ENCODE results near the gene CNIH2. TPM values are rescaled to one million over a fixed set of nuclear protein-coding genes. Genes with fewer than 3 reads are reported as not detected.

CNIH2 gene
- total RNA-seq, 1 donor = 1.1 TPM

DNA sequence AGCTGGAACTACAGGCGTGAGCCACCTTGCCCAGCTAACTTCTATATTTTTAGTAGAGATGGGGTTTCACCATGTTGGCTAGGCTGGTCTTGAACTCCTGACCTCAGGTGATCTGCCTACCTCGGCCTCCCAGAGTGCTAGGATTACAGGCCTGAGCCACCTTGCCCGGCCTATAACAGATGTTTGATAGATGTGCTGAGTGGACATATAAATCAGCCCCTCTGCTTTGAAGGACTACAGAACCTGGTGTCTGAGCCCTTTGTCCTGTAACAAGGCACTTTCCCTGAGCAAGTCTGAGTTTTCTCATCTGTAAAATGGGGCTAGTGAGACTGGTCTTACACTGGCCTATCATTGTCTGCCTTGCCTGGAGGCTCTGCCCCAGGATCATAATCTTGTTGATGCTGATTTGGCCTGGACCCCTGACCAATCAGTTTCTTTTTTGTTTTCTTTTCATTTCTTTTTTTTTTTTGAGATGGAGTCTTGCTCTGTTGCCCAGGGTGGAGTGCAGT is 51.2 kb downstream of the CNIH2 start:
- TF ChIP-seq CTCF (IDR thresholded peaks at IDR 0.05; ENCODE audit: insufficient read depth, low read length) = no peak
- no peak overlapping the region for H3K4me3 ChIP-seq (ENCODE audit: low read depth, low read length)
- no peak for DNase-seq (ENCODE audit: low read depth)

DNA sequence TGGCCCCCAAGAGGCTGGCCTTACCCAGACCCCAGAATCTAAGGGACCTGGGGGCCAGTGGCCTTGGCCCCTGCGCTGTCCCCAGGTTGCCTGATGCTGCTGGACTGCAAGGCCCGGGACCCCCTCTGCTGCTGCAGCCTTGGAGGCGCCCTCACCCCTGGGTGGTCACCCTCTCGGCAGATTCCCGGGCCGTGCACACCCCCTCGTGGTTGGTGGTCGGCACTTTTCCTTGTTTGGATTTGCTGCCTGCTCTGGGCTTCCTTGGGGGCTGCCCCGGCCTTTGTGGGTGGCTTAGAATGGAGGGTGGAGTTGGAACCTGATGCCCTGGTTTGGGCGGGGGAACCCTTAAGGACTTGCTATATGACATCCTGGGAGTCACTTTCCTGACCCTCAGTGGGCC is 53.0 kb downstream of the CNIH2 start:
- no peak overlapping the region for H3K4me3 ChIP-seq (ENCODE audit: low read depth, low read length)
- TF ChIP-seq CTCF (IDR thresholded peaks at IDR 0.05; ENCODE audit: insufficient read depth, low read length) = no peak
- no peak for DNase-seq (ENCODE audit: low read depth)

- H3K4me3 ChIP-seq (ENCODE audit: low read depth, low read length) = no peak overlapping the region
- TF ChIP-seq CTCF (IDR thresholded peaks at IDR 0.05; ENCODE audit: insufficient read depth, low read length) = no peak
- DNase-seq (ENCODE audit: low read depth) = no peak
These were observed 53.8 kb downstream of the CNIH2 start for GRCh38 chr11:66331542-66332370.

DNA sequence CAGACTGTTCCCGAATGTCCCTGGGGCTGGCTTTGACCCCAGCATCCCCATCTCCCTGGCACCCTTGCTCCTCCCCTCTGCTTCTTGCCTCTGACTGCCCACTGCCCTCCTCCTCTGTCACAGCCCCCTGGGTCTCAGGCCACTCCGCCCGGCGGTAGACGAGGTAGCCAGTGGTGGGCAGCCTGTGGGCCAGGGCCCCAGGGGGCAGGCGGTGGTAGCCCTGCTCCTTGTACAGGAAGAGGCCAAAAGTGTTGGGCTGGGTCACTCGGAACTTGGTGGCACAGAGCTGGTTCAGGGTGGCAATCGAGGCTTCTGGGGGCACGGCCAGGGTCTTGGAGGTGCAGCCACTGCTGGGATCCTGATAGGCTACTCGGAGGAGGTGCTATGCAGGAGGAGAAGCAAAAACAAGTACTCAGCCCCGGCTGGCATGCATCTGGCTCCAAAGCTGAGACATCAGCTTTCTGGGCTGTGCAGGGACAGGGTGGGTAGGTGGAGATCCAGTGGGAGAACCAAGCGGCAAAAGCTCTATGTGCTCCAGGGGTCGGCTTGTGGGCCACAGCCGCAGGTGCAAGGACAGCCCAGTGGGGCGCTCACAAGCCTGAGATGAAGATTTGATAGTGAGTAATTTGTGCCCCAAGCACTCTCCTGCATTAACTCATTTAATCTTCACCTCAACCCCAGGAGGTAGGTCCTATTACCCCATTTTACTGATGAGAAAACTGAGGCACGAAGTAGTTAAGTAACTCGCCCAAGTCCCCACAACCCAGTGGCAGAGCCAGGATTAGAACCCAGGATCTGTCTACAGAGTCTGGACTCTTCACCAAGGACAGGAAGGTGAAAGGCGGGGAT is 54.6 kb downstream of the CNIH2 start:
- H3K4me3 ChIP-seq (ENCODE audit: low read depth, low read length) = no peak overlapping the region
- TF ChIP-seq CTCF (IDR thresholded peaks at IDR 0.05; ENCODE audit: insufficient read depth, low read length) = no peak
- no peak for DNase-seq (ENCODE audit: low read depth)

GRCh38 chr11:66333220-66333877 is 55.4 kb downstream of the CNIH2 start:
- no peak for DNase-seq (ENCODE audit: low read depth)
- no peak for TF ChIP-seq CTCF (IDR thresholded peaks at IDR 0.05; ENCODE audit: insufficient read depth, low read length)
- H3K4me3 ChIP-seq (ENCODE audit: low read depth, low read length) = no peak overlapping the region

Other genes starting within 250 kb of the CNIH2 start
- gene GAL3ST3, start 229.0 kb upstream of the CNIH2 start, total RNA-seq (ENCODE audit: low replicate concordance) = not detected in 2 replicates
- 158 and 255 TPM in 2 replicates for gene SF3B2, start 225.8 kb upstream of the CNIH2 start, total RNA-seq (ENCODE audit: low replicate concordance)
- 18.6 and 31.5 TPM in 2 replicates for gene PACS1, start 207.9 kb upstream of the CNIH2 start, total RNA-seq (ENCODE audit: low replicate concordance)
- gene KLC2, start 20.5 kb upstream of the CNIH2 start, total RNA-seq (ENCODE audit: low replicate concordance) = 11.5 and 15.9 TPM in 2 replicates
- 69.1 and 85.1 TPM in 2 replicates for gene RAB1B, start 9.5 kb upstream of the CNIH2 start, total RNA-seq (ENCODE audit: low replicate concordance)
- gene YIF1A, start 11.0 kb downstream of the CNIH2 start, total RNA-seq (ENCODE audit: low replicate concordance) = 35.0 and 119 TPM in 2 replicates
- 0.27 and 0.41 TPM in 2 replicates for gene TMEM151A, start 13.7 kb downstream of the CNIH2 start, total RNA-seq (ENCODE audit: low replicate concordance)
- gene CD248, start 38.9 kb downstream of the CNIH2 start, total RNA-seq (ENCODE audit: low replicate concordance) = 99.1 and 193 TPM in 2 replicates
- gene RIN1, start 58.3 kb downstream of the CNIH2 start, total RNA-seq (ENCODE audit: low replicate concordance) = 10.1 and 45.3 TPM in 2 replicates
- gene BRMS1, start 66.9 kb downstream of the CNIH2 start, total RNA-seq (ENCODE audit: low replicate concordance) = 22.6 and 38.5 TPM in 2 replicates
- gene B4GAT1, start 69.5 kb downstream of the CNIH2 start, total RNA-seq (ENCODE audit: low replicate concordance) = 21.5 and 36.3 TPM in 2 replicates
- gene SLC29A2, start 93.6 kb downstream of the CNIH2 start, total RNA-seq (ENCODE audit: low replicate concordance) = 0.36 TPM in 1 of 2 replicates, not detected in the other
- 0.18 TPM in 1 of 2 replicates, not detected in the other for gene NPAS4, start 142.9 kb downstream of the CNIH2 start, total RNA-seq (ENCODE audit: low replicate concordance)
- gene MRPL11, start 160.7 kb downstream of the CNIH2 start, total RNA-seq (ENCODE audit: low replicate concordance) = 39.4 and 40.0 TPM in 2 replicates
- gene PELI3, start 188.7 kb downstream of the CNIH2 start, total RNA-seq (ENCODE audit: low replicate concordance) = 9.0 and 10.8 TPM in 2 replicates
- 19.0 and 31.7 TPM in 2 replicates for gene DPP3, start 202.3 kb downstream of the CNIH2 start, total RNA-seq (ENCODE audit: low replicate concordance)
- 41.7 and 54.7 TPM in 2 replicates for gene BBS1, start 232.5 kb downstream of the CNIH2 start, total RNA-seq (ENCODE audit: low replicate concordance)

All from fibroblast of the aortic adventitia (primary cell).